ENCODE data around the gene RAB11FIP4.

The RAB11FIP4 gene

GRCh38 chr17:31404028-31404949, 12.8 kb downstream of the RAB11FIP4 start:
- DNase-seq (ENCODE audit: low read depth in 2 of 3, low spot score in 2 of 3), result no peak

GRCh38 chr17:31405890-31406371, 14.5 kb downstream of the RAB11FIP4 start:
- no peak for DNase-seq (ENCODE audit: low read depth in 2 of 3, low spot score in 2 of 3)

- DNase-seq (ENCODE audit: low read depth in 2 of 3, low spot score in 2 of 3), result no peak
Observed at GRCh38 chr17:31408586-31408985, 17.1 kb downstream of the RAB11FIP4 start.

GRCh38 chr17:31411707-31412285, 20.3 kb downstream of the RAB11FIP4 start:
- DNase-seq (ENCODE audit: low read depth in 2 of 3, low spot score in 2 of 3), result no peak

- no peak for DNase-seq (ENCODE audit: low read depth in 2 of 3, low spot score in 2 of 3)
Observed at GRCh38 chr17:31412511-31412910, 21.0 kb downstream of the RAB11FIP4 start.

- no peak for DNase-seq (ENCODE audit: low read depth in 2 of 3, low spot score in 2 of 3)
Observed at GRCh38 chr17:31413081-31413799, 21.8 kb downstream of the RAB11FIP4 start.

- no peak for DNase-seq (ENCODE audit: low read depth in 2 of 3, low spot score in 2 of 3)
Observed at GRCh38 chr17:31413874-31414549, 22.5 kb downstream of the RAB11FIP4 start.

GRCh38 chr17:31414550-31414918, 23.1 kb downstream of the RAB11FIP4 start:
- no peak for DNase-seq (ENCODE audit: low read depth in 2 of 3, low spot score in 2 of 3)

GRCh38 chr17:31415004-31415454, 23.6 kb downstream of the RAB11FIP4 start:
- DNase-seq (ENCODE audit: low read depth in 2 of 3, low spot score in 2 of 3), result no peak

- DNase-seq (ENCODE audit: low read depth in 2 of 3, low spot score in 2 of 3), result no peak
Observed at GRCh38 chr17:31415640-31416502, 24.4 kb downstream of the RAB11FIP4 start.

GRCh38 chr17:31416503-31416923, 25.0 kb downstream of the RAB11FIP4 start:
- no peak for DNase-seq (ENCODE audit: low read depth in 2 of 3, low spot score in 2 of 3)

- DNase-seq (ENCODE audit: low read depth in 2 of 3, low spot score in 2 of 3), result no peak
Observed at GRCh38 chr17:31417051-31417792, 25.7 kb downstream of the RAB11FIP4 start.

- no peak for DNase-seq (ENCODE audit: low read depth in 2 of 3, low spot score in 2 of 3)
Observed at GRCh38 chr17:31418773-31419350, 27.4 kb downstream of the RAB11FIP4 start.

- DNase-seq (ENCODE audit: low read depth in 2 of 3, low spot score in 2 of 3), result no peak
Observed at GRCh38 chr17:31422443-31422842, 31.0 kb downstream of the RAB11FIP4 start.

- no peak for DNase-seq (ENCODE audit: low read depth in 2 of 3, low spot score in 2 of 3)
Observed at GRCh38 chr17:31424944-31425281, 33.4 kb downstream of the RAB11FIP4 start.

GRCh38 chr17:31425282-31426040, 34.0 kb downstream of the RAB11FIP4 start:
- no peak for DNase-seq (ENCODE audit: low read depth in 2 of 3, low spot score in 2 of 3)

GRCh38 chr17:31427684-31428083, 36.2 kb downstream of the RAB11FIP4 start:
- no peak for DNase-seq (ENCODE audit: low read depth in 2 of 3, low spot score in 2 of 3)

GRCh38 chr17:31428111-31428510, 36.6 kb downstream of the RAB11FIP4 start:
- DNase-seq (ENCODE audit: low read depth in 2 of 3, low spot score in 2 of 3), result no peak
